Adipocyte (in vitro differentiated cells): ENCODE results near the gene CEP128.

Source experiments
- DNase-seq: peaks from one replicate; pipeline ENCODE4 v3.0.0-alpha.2; 2015; ENCODE audit warnings: low read depth
- H3K27me3 ChIP-seq: replicated peaks from 2 replicates; pipeline ENCODE4 v1.7.0; 2013; ENCODE audit warnings: mild to moderate bottlenecking, low read length, moderate library complexity; ENCODE audit not compliant: control insufficient read depth, insufficient read depth
- H3K36me3 ChIP-seq: 2 replicates; pipeline ENCODE4 v1.7.0; 2013; ENCODE audit warnings: low read length, mild to moderate bottlenecking, moderate library complexity; ENCODE audit not compliant: control insufficient read depth, insufficient read depth, severe bottlenecking
- H3K4me1 ChIP-seq: 2 replicates; pipeline ENCODE4 v1.7.0; 2013; ENCODE audit warnings: mild to moderate bottlenecking, low read length, moderate library complexity; ENCODE audit not compliant: control insufficient read depth, insufficient read depth
- H3K4me3 ChIP-seq: 2 replicates; pipeline ENCODE4 v1.7.0; 2013; ENCODE audit warnings: mild to moderate bottlenecking, low read length, moderate library complexity
- H3K9ac ChIP-seq: 2 replicates; pipeline ENCODE4 v1.7.0; 2013; ENCODE audit warnings: mild to moderate bottlenecking, low read length, moderate library complexity
- H3K9me3 ChIP-seq: 2 replicates; pipeline ENCODE4 v1.7.0; 2013; ENCODE audit warnings: mild to moderate bottlenecking, low read length, moderate library complexity; ENCODE audit not compliant: control insufficient read depth

Gene CEP128

DNA sequence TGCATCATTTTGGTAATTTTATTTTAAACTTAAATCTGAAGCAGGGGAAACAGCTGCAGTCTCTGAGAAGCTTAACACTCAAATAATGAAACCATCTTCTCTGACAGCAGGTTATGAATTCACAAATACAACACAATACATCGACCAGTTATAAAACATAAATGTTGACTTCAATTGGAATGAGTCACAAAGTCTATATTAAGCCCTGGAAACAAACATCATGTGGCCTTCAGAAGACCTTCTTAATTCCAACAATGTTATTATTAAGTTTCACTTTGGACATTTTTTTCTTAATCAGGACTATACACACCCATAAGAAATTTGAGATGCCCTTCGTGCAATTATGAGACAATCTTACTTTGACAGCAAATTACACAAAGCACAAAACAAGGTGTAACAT lies 68.9 kb downstream of the CEP128 start:
- Histone ChIP-seq H3K36me3 (no peaks in the 10 kb centered on the region), H3K4me3 (no peak overlapping the region), H3K9ac (no peak overlapping the region), H3K9me3 (peaks cover 17% of the 10 kb centered on the region), H3K4me1 (no peaks in the 10 kb centered on the region), H3K27me3 (no peaks in the 10 kb centered on the region)
- DNase-seq: no peak

DNA sequence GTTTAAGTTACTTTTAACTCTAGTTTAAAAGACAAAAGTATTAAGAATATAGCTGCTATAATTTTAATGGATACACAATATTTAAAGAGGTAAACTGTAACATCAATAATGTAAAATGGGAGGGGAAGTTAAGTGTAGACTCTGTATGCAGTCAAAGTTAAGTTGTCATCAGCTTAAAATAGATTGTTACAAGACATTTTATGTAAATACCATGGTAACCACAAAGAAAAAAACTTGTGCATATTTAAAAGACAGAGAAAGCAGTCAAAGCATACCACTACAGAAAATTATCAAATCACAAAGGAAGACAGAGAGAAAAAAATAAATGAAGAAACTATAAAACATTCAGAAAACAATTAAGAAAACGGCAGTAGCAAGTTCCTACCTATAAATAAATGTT lies 73.3 kb downstream of the CEP128 start:
- Histone ChIP-seq H3K27me3 (no peaks in the 10 kb centered on the region), H3K9me3 (peaks cover 30% of the 10 kb centered on the region), H3K4me3 (no peak overlapping the region), H3K4me1 (no peaks in the 10 kb centered on the region), H3K9ac (no peak overlapping the region), H3K36me3 (no peaks in the 10 kb centered on the region)
- DNase-seq: no peak

DNA sequence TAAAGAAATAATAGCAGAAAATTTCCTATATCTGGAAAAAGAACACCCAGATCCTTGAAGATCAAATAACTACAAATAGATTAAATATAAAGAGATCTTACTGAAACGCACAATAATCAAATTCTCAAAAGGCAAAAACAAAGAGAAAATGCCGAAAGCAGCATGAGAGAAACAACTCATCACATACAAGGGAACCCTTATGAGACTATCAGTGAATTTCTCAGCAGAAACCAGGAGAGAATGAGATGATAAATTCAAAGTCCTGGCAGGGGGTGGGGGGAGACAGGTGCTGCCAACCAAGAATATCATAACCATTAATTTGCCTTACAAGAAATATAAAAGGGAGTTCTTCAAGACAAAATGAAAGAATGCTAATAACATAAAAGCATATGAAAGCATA lies 73.7 kb downstream of the CEP128 start:
- peaks cover 30% of the 10 kb centered on the region for H3K9me3 ChIP-seq
- DNase-seq: no peak
- H3K4me1 ChIP-seq: no peaks in the 10 kb centered on the region
- H3K27me3 ChIP-seq: no peaks in the 10 kb centered on the region
- H3K36me3 ChIP-seq: no peaks in the 10 kb centered on the region
- H3K9ac ChIP-seq: no peak overlapping the region
- H3K4me3 ChIP-seq: no peak overlapping the region

DNA sequence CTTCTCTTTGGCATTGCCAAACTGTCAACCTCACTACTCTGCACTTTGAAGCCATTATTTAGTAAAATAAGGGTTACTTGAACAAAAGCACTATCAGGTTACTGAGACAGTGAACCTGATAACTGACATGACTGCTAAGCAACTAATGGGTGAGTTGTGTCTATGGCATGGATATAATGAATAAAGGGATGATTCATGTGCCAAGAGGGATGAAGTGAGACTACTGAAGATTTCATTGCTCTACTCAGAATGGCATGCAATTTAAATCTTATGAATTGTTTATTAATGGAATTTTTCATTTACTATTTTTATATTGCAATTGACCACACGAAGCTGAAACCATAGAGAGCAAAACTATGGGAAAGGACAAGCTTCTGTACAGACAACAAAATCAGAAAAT lies 74.4 kb downstream of the CEP128 start:
- Histone ChIP-seq H3K4me3 (no peak overlapping the region), H3K9me3 (peaks cover 30% of the 10 kb centered on the region), H3K36me3 (no peaks in the 10 kb centered on the region), H3K27me3 (no peaks in the 10 kb centered on the region), H3K9ac (no peak overlapping the region), H3K4me1 (no peaks in the 10 kb centered on the region)
- DNase-seq: no peak

DNA sequence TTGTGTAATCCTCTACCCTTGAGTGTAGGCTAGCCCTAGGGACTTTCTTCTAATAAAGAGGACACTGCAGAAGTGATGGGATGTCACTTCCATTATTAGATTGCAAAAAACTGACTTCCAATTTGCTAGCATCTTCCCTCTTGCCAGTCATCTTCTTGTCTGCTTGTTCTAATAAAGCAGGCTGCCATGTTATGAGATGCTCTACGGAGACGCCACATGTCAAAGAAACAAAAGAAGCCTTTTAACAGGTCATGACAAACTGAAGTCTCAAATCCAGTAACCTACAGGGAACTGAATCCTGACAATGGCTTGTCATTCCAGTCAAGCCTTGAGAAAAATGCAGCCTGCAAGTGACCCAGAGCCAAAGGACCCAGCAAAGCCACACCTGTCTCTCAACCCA lies 76.0 kb downstream of the CEP128 start:
- DNase-seq: no peak
- Histone ChIP-seq H3K9ac (no peak overlapping the region), H3K4me1 (no peaks in the 10 kb centered on the region), H3K36me3 (no peaks in the 10 kb centered on the region), H3K27me3 (no peaks in the 10 kb centered on the region), H3K9me3 (peaks cover 30% of the 10 kb centered on the region), H3K4me3 (no peak overlapping the region)

DNA sequence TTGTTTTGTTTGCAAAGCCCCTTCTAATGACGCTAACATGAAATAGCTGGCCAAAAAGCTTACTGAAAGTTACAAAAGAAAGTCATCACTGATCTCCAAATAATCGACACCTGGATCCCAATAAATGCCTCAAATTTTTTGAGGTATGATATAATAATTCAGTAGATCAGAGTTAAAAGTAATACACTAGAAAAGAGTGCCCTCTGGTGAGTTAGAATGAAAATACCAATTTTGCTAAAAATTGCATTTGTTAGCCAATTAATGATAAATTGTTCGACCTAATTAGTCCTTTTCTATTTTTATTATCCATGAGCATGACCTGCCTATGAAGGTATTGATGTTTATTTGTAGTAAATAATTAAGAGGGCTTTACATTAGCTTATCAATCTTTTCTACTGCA lies 78.6 kb downstream of the CEP128 start:
- peak; percentile 57 for DNase-seq
- Histone ChIP-seq H3K4me1 (no peaks in the 10 kb centered on the region), H3K4me3 (no peak overlapping the region), H3K36me3 (no peaks in the 10 kb centered on the region), H3K9me3 (peaks cover 17% of the 10 kb centered on the region), H3K27me3 (no peaks in the 10 kb centered on the region), H3K9ac (no peak overlapping the region)

DNA sequence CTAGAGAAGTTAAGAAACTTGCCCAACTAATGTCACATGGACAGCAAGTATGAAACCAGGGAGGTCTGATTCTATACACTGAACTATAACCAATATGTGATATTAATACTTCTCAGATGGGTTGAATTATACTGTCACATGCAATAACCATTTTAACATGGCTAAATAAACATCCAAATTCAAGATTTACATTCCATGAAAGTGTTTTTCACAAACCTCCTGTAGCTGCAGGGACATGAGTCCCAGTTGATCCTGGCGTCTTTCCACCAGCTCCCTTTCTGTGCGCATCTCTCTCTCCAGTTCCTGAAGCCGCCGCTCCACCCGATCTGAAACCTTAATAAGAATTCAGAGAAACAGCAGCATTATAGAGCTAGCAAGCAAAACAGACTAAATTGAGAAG lies 79.0 kb downstream of the CEP128 start:
- Histone ChIP-seq H3K27me3 (no peaks in the 10 kb centered on the region), H3K36me3 (no peaks in the 10 kb centered on the region), H3K9me3 (peaks cover 12% of the 10 kb centered on the region), H3K4me1 (no peaks in the 10 kb centered on the region), H3K4me3 (no peak overlapping the region), H3K9ac (no peak overlapping the region)
- no peak for DNase-seq

DNA sequence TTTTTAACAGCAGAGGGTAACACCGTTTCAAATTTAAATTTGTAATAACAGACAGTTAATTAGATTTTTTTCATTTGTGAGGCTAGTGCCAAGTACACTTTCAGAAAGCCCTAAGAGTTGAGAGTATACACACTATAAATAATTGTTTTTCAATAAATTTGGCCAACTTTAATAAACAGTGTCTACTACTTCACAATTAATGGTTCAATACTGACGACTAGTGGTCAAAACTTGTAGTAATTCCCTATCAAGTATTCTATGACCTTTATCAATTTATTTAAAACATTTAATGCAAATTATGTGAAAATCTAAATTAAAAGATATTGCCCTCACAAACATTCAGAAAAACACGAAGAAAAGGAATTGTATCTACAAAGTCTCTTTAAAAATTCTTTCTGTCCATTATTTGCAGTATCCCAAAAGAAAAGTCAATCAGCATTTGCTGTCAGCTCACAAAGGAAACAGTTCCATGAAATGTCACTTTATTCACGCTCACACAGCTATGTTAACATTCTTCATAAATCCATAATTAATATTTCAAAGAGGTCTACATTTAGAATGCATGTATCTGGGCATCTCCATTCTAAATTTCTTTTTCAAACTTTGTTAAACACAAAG lies 91.2 kb downstream of the CEP128 start:
- no peaks in the 10 kb centered on the region for H3K9me3 ChIP-seq
- H3K27me3 ChIP-seq: no peaks in the 10 kb centered on the region
- peak; percentile 85 for DNase-seq
- H3K4me3 ChIP-seq: no peak overlapping the region
- H3K36me3 ChIP-seq: no peaks in the 10 kb centered on the region
- no peaks in the 10 kb centered on the region for H3K4me1 ChIP-seq
- no peak overlapping the region for H3K9ac ChIP-seq

DNA sequence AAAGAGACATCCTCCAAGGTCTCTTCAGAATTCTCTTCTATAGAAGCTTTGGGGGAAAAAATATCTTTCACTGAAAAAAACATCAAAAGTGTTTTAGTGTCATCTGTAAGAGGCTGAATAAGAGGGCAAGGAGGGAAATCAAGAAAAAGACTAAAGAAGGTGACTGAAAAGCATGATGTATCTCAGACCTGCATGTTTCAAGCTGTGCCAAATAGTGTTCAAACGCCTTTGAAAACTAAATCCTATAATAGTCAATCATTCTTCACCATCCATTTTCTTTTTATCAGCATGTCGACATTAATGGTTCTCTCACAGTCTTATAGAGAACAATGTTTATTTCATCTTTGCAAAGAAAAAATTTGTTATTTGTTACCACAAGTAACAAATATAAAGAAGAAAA lies 94.5 kb downstream of the CEP128 start:
- no peak overlapping the region for H3K9ac ChIP-seq
- H3K36me3 ChIP-seq: no peaks in the 10 kb centered on the region
- H3K4me3 ChIP-seq: no peak overlapping the region
- no peaks in the 10 kb centered on the region for H3K27me3 ChIP-seq
- DNase-seq: no peak
- H3K4me1 ChIP-seq: peaks cover 6% of the 10 kb centered on the region
- no peaks in the 10 kb centered on the region for H3K9me3 ChIP-seq

DNA sequence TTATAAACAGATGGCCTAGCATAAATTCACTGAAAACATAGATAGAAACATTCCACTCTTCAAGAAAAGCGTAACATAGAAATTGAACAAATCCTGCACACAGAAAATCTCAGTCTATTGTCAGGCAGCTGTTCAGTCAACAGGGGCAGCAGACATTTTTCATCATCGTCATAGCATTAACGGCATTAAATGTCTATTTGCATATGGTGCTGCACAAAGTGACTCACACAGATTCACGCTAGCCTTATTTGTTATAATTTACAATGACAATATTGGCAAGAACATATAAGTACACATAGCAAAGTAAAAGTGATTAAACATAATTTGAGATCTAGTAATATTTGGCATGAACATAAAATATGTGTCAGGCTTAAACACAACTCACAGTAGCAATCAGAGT lies 95.7 kb downstream of the CEP128 start:
- Histone ChIP-seq H3K4me1 (peaks cover 6% of the 10 kb centered on the region), H3K27me3 (no peaks in the 10 kb centered on the region), H3K36me3 (no peaks in the 10 kb centered on the region), H3K9me3 (no peaks in the 10 kb centered on the region), H3K9ac (no peak overlapping the region), H3K4me3 (no peak overlapping the region)
- no peak for DNase-seq

DNA sequence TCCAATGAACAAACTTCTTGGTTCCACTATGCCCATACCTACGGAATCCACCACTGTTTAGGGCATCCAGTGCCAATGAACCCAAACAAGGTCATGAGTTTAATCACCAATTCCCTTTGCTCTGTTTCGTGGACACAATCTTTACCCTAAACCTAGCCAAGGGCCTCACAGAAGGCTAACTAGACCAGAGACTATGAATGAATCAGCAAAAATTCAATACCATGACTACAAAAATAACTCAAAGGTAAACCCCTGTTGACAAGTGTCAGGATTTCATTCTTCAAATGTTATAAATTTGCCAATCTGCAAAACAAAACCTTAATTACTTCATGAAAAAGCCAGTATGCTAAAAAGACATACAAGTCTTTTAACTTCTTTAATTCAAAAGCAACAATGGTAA lies 96.7 kb downstream of the CEP128 start:
- no peaks in the 10 kb centered on the region for H3K36me3 ChIP-seq
- H3K9me3 ChIP-seq: no peaks in the 10 kb centered on the region
- DNase-seq: peak; percentile 30
- no peaks in the 10 kb centered on the region for H3K27me3 ChIP-seq
- no peak overlapping the region for H3K9ac ChIP-seq
- no peak overlapping the region for H3K4me3 ChIP-seq
- H3K4me1 ChIP-seq: peaks cover 9% of the 10 kb centered on the region

DNA sequence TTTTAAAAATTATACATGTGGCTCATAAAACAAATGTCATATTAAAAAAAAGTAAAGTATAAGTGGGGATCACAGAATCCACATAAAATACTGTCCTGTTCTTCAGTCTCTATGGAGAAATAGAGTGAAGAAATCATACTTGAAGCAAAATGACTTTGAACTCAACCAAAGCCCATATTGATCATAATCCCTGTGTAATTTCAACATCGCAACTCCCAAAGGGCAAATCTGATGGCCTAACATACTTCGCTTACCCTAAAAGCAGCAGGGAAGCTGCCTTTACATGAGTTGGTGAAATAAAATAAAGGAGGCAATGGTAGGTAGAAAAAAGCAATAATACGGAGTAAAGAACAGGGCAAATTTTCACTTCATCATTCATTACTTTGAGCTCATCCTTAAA lies 101.8 kb downstream of the CEP128 start:
- DNase-seq: no peak
- no peaks in the 10 kb centered on the region for H3K27me3 ChIP-seq
- H3K36me3 ChIP-seq: no peaks in the 10 kb centered on the region
- H3K9ac ChIP-seq: no peak overlapping the region
- no peak overlapping the region for H3K4me3 ChIP-seq
- no peaks in the 10 kb centered on the region for H3K9me3 ChIP-seq
- peaks cover 6% of the 10 kb centered on the region for H3K4me1 ChIP-seq
